Measurements from ENCODE around the gene CDC123.

DNA sequence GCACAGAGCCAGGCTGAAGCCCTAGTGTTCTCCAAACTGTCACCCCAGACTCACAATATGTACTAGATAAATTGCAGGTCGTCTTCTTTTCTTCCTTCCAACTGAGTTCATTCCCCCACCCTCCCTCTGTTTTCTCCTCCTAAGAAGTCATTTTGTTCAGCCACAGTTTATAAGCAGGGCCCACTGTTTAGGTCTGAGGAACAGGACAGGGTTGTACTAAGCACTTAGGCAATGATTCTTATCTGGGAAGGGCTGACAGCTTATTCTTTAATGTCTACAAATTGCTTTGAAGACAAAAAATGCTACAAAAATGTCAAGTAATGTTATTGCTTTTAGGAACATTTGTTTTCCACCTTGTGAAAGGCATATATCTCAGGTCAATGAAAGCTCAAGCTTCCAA lies 59.1 kb downstream of the CDC123 start:
- TF ChIP-seq POLR2A (IDR thresholded peaks at IDR 0.05; ENCODE audit: low read depth, low read length), result no peak
- TF ChIP-seq POLR2AphosphoS5 (IDR thresholded peaks at IDR 0.05; ENCODE audit: low read depth, low read length), result no peak
- no peak for TF ChIP-seq TAF1 (IDR thresholded peaks at IDR 0.05; ENCODE audit: borderline replicate concordance, low read depth, low read length)

All from GM12892 (cell line).